IMR-90 (cell line): Measurements from ENCODE around the gene LTN1. TPM values are rescaled to one million over a fixed set of nuclear protein-coding genes. Genes with fewer than 3 reads are reported as not detected.

ENCODE experiments used
- ATAC-seq: fragments of 200-7000 bp; cut with Tn5 transposase; 2 replicates; pipeline ENCODE4 v1.9.1; 2020; ENCODE audit warnings: low read depth, mild to moderate bottlenecking, moderate library complexity
- BruUV-seq: library from RNA; stranded (reverse); fragments of 400-500 nt; replicated peaks from 2 replicates; lab custom pipeline; 2021; lab: Mats Ljungman, UMichigan
- CTCF ChIA-PET: fragments of 300-600 bp; formaldehyde crosslinking; extraction: SDS; loops from one replicate; lab custom pipeline; 2021; ENCODE audit warnings: antibody characterized with exemption; lab: Yijun Ruan, JAX
- POLR2A ChIA-PET: fragments of 300-600 bp; sonication (Branson Sonifier 250); formaldehyde crosslinking; loops from one replicate; lab custom pipeline; 2022; ENCODE audit warnings: antibody characterized with exemption; ENCODE audit not compliant: unreplicated experiment; lab: Charles Lee
- DNase-seq: peaks from one replicate; pipeline ENCODE4 v3.0.0; 2013
- H2AFZ ChIP-seq: replicated peaks from 2 replicates; pipeline ENCODE3; 2013; ENCODE audit warnings: low read length, mild to moderate bottlenecking; ENCODE audit not compliant: poor library complexity
- H2AK5ac ChIP-seq: 2 replicates; pipeline ENCODE4 v1.6.1; 2013; ENCODE audit warnings: low read depth, low read length, inconsistent platforms
- H2AK9ac ChIP-seq: replicated peaks from 2 replicates; pipeline ENCODE3; 2013; ENCODE audit warnings: mild to moderate bottlenecking, low read depth, low read length, moderate library complexity; ENCODE audit not compliant: poor library complexity
- H2BK120ac ChIP-seq: 2 replicates; pipeline ENCODE4 v1.6.1; 2013; ENCODE audit warnings: low read depth, low read length, inconsistent platforms
- H2BK15ac ChIP-seq: 3 replicates; pipeline ENCODE4 v1.6.1; 2013; ENCODE audit warnings: low read depth, low read length, inconsistent platforms
- H2BK20ac ChIP-seq: 2 replicates; pipeline ENCODE4 v1.6.1; 2013; ENCODE audit warnings: low read depth, mild to moderate bottlenecking, inconsistent platforms, low read length, moderate library complexity
- H2BK5ac ChIP-seq: 2 replicates; pipeline ENCODE4 v1.6.1; 2013; ENCODE audit warnings: mild to moderate bottlenecking, low read depth, low read length, inconsistent platforms; ENCODE audit not compliant: poor library complexity, severe bottlenecking
- H3K14ac ChIP-seq: replicated peaks from 2 replicates; pipeline ENCODE4 v1.6.1; 2013; ENCODE audit warnings: low read depth, low read length, inconsistent platforms
- H3K18ac ChIP-seq: 2 replicates; pipeline ENCODE4 v1.6.1; 2013; ENCODE audit warnings: low read depth, low read length, control low read depth
- H3K23ac ChIP-seq: 2 replicates; pipeline ENCODE4 v1.6.1; 2013; ENCODE audit warnings: low read depth, low read length, inconsistent platforms
- H3K27ac ChIP-seq: 2 replicates; pipeline ENCODE4 v1.5.1; 2013; ENCODE audit warnings: mild to moderate bottlenecking, control low read depth, low read length; ENCODE audit not compliant: insufficient read depth
- H3K27me3 ChIP-seq: 2 replicates; pipeline ENCODE4 v1.6.1; 2013; ENCODE audit warnings: low read length; ENCODE audit not compliant: control insufficient read depth, insufficient read depth
- H3K36me3 ChIP-seq: 2 replicates; pipeline ENCODE4 v1.6.1; 2013; ENCODE audit warnings: low read length, mixed read lengths; ENCODE audit not compliant: control insufficient read depth, insufficient read depth
- H3K4ac ChIP-seq: 2 replicates; pipeline ENCODE4 v1.6.1; 2013; ENCODE audit warnings: low read depth, low read length, inconsistent platforms
- H3K4me1 ChIP-seq: 2 replicates; pipeline ENCODE4 v1.6.1; 2013; ENCODE audit warnings: low read length, mixed read lengths; ENCODE audit not compliant: control insufficient read depth, insufficient read depth
- H3K4me2 ChIP-seq: 2 replicates; pipeline ENCODE4 v1.6.1; 2013; ENCODE audit warnings: low read depth, mild to moderate bottlenecking, control low read depth, low read length, moderate library complexity
- H3K4me3 ChIP-seq: 2 replicates; pipeline ENCODE4 v1.5.1; 2013; ENCODE audit warnings: low read depth, mild to moderate bottlenecking, control low read depth, low read length, moderate library complexity; ENCODE audit not compliant: insufficient read depth
- H3K56ac ChIP-seq: 2 replicates; pipeline ENCODE4 v1.6.1; 2013; ENCODE audit warnings: low read length, inconsistent platforms; ENCODE audit not compliant: insufficient read depth; ENCODE audit errors: extremely low read depth
- H3K79me1 ChIP-seq, 2 experiments: 2 replicates each; pipeline ENCODE4 v1.6.1; 2013; ENCODE audit warnings: low read length in 2 of 2, inconsistent platforms in 1 of 2, low read depth in 1 of 2
- H3K9ac ChIP-seq: 2 replicates; pipeline ENCODE4 v1.6.1; 2013; ENCODE audit warnings: low read depth, low read length, control low read depth
- H3K9me1 ChIP-seq: 2 replicates; pipeline ENCODE4 v1.6.1; 2013; ENCODE audit warnings: low read length, inconsistent platforms; ENCODE audit not compliant: insufficient read depth
- H3K9me3 ChIP-seq: 2 replicates; pipeline ENCODE4 v1.6.1; 2013; ENCODE audit warnings: low read length; ENCODE audit not compliant: control insufficient read depth, insufficient read depth
- H4K20me1 ChIP-seq: 2 replicates; pipeline ENCODE4 v1.6.1; 2013; ENCODE audit warnings: low read length, inconsistent platforms; ENCODE audit not compliant: insufficient read depth
- H4K5ac ChIP-seq: 2 replicates; pipeline ENCODE4 v1.6.1; 2013; ENCODE audit warnings: mild to moderate bottlenecking, low read depth, low read length, control low read depth
- H4K8ac ChIP-seq, 2 experiments: 2 replicates each; pipeline ENCODE4 v1.6.1; 2013; ENCODE audit warnings: low read depth in 2 of 2, low read length in 2 of 2, control low read depth in 1 of 2, inconsistent platforms in 1 of 2
- H4K91ac ChIP-seq: 2 replicates; pipeline ENCODE4 v1.6.1; 2013; ENCODE audit warnings: low read depth, low read length, inconsistent platforms; ENCODE audit not compliant: insufficient read depth
- CEBPB ChIP-seq: IDR thresholded peaks from 2 replicates; pipeline ENCODE4 v1.6.1; 2012; ENCODE audit warnings: low read depth, low read length, improper control_type of control experiment
- ELK1 ChIP-seq: fragments of 150-350 bp; IDR thresholded peaks from 2 replicates; pipeline ENCODE4 v1.6.1; 2016; ENCODE audit warnings: low read depth, mild to moderate bottlenecking, low read length, moderate library complexity, borderline replicate concordance
- MAZ ChIP-seq: IDR thresholded peaks from 2 replicates; pipeline ENCODE4 v1.6.1; 2012; ENCODE audit warnings: low read depth, mild to moderate bottlenecking, low read length, improper control_type of control experiment, moderate library complexity, borderline replicate concordance
- MXI1 ChIP-seq: IDR thresholded peaks from 2 replicates; pipeline ENCODE4 v1.6.1; 2012; ENCODE audit warnings: low read depth, mild to moderate bottlenecking, low read length, moderate library complexity, borderline replicate concordance
- RAD21 ChIP-seq: IDR thresholded peaks from 2 replicates; pipeline ENCODE4 v1.6.1; 2012; ENCODE audit warnings: low read length, improper control_type of control experiment
- RFX5 ChIP-seq: IDR thresholded peaks from 2 replicates; pipeline ENCODE4 v1.8.0; 2012; ENCODE audit warnings: low read depth, mild to moderate bottlenecking, low read length, moderate library complexity
- SMC3 ChIP-seq: fragments of 150-350 bp; IDR thresholded peaks from 2 replicates; pipeline ENCODE4 v1.6.1; 2016; ENCODE audit warnings: low read depth, mild to moderate bottlenecking, antibody characterized with exemption, low read length, moderate library complexity
- USF2 ChIP-seq: fragments of 150-350 bp; IDR thresholded peaks from 2 replicates; pipeline ENCODE4 v1.6.1; 2017; ENCODE audit warnings: mild to moderate bottlenecking, antibody characterized with exemption, low read length, low read depth
- WGBS, 2 experiments: methylation state at CpG; one replicate each; pipeline versions ENCODE4 v1.1.5 to v1.1.7; 2013; ENCODE audit warnings: missing lambda C conversion rate in 2 of 2; ENCODE audit not compliant: insufficient read length in 1 of 2; ENCODE audit errors: extremely low coverage in 2 of 2; 5-methylcytosine and 5-hydroxymethylcytosine counted together
- dilution Hi-C: fragments of 300-500 bp; cut with HindIII; formaldehyde crosslinking; loops from one replicate; pipeline ENCODE4 v1.14.3; 2018; ENCODE audit warnings: low sequenced_read_pairs; ENCODE audit not compliant: unreplicated experiment
- in situ Hi-C: fragments of 300-500 bp; cut with MboI; formaldehyde crosslinking; loops from 3 replicates; pipeline ENCODE4 v1.14.3; 2019; ENCODE audit warnings: low sequenced_read_pairs, inconsistent platforms, mixed read lengths
- intact Hi-C: fragments of 100-400 bp; cut with micrococcal nuclease; formaldehyde crosslinking; loops from 2 replicates; pipeline ENCODE4 v1.10.0; 2022
- polyA plus RNA-seq, 3 experiments: library from polyadenylated mRNA; depleted of rRNA; stranded (reverse); fragments of >200 nt; gene quantifications; 2 replicates each; pipeline ENCODE4 v1.2.3, GENCODE V29; 2012; ENCODE audit warnings: low replicate concordance in 1 of 3
- total RNA-seq: library from RNA; depleted of rRNA; stranded (reverse); fragments of >200 nt; gene quantifications from 2 replicates; pipeline ENCODE4 v1.2.3, GENCODE V29; 2012
- TF ChIP-seq, protein P1 (sequence below): conservative IDR thresholded peaks from 2 replicates; pipeline ENCODE4 v1.5.1; 2012; ENCODE audit warnings: mild to moderate bottlenecking, low read depth, low read length, improper control_type of control experiment

LTN1 gene
- total and polyA plus RNA-seq, 2 of the 4 experiments (the other 2 are of a cell fraction) = 6.7 to 35.5 TPM

GRCh38 chr21:28927130-28927529 lies 65.5 kb downstream of the LTN1 start:
- no peak overlapping the region for H4K5ac ChIP-seq
- no peaks in the 10 kb centered on the region for H4K20me1 ChIP-seq
- no peaks in the 10 kb centered on the region for H3K9me3 ChIP-seq
- intact Hi-C loops (no loop called here), dilution Hi-C loops (no loop called here), in situ Hi-C loops (loop anchor here (25.0 kb wide), 2 partner anchors 865 to 1215 kb away; no protein-coding TSS in a partner anchor)
- no peak overlapping the region for H2BK5ac ChIP-seq
- no peak overlapping the region for H2BK15ac ChIP-seq
- H3K9ac ChIP-seq = no peak overlapping the region
- no peaks in the 10 kb centered on the region for H3K79me1 ChIP-seq
- no peak overlapping the region for H3K4me3 ChIP-seq
- CTCF ChIA-PET = interaction anchor here (0.7 kb wide), 1 partner anchor 844 kb away, joined by 3 read pairs; no protein-coding TSS in a partner anchor
- H3K27me3 ChIP-seq = no peaks in the 10 kb centered on the region
- H2AK5ac ChIP-seq = no peak overlapping the region
- H4K8ac ChIP-seq = no peak overlapping the region
- no peak overlapping the region for H3K18ac ChIP-seq
- TF ChIP-seq CEBPB (no peak), MAZ (no peak), MXI1 (no peak), RAD21 (no peak), USF2 (no peak), SMC3 (no peak), ELK1 (no peak), RFX5 (no peak)
- TF ChIP-seq, protein P1, sequence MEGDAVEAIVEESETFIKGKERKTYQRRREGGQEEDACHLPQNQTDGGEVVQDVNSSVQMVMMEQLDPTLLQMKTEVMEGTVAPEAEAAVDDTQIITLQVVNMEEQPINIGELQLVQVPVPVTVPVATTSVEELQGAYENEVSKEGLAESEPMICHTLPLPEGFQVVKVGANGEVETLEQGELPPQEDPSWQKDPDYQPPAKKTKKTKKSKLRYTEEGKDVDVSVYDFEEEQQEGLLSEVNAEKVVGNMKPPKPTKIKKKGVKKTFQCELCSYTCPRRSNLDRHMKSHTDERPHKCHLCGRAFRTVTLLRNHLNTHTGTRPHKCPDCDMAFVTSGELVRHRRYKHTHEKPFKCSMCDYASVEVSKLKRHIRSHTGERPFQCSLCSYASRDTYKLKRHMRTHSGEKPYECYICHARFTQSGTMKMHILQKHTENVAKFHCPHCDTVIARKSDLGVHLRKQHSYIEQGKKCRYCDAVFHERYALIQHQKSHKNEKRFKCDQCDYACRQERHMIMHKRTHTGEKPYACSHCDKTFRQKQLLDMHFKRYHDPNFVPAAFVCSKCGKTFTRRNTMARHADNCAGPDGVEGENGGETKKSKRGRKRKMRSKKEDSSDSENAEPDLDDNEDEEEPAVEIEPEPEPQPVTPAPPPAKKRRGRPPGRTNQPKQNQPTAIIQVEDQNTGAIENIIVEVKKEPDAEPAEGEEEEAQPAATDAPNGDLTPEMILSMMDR = no peak
- WGBS, 2 experiments = no CpG with 5 or more reads among the region's 1 CpG
- H3K23ac ChIP-seq = no peak overlapping the region
- no peak for ATAC-seq
- no peak overlapping the region for H2BK120ac ChIP-seq
- H3K14ac ChIP-seq = no peak overlapping the region
- H2BK20ac ChIP-seq = no peak overlapping the region
- H3K56ac ChIP-seq = no peak overlapping the region
- no peaks in the 10 kb centered on the region for H3K4me1 ChIP-seq
- H3K4ac ChIP-seq = no peak overlapping the region
- H3K36me3 ChIP-seq = 0 out of 2 replicates have a peak, but pooled peaks cover 2% of the 10 kb centered on the region
- POLR2A ChIA-PET = no interaction called here
- BruUV-seq = no TSS peak
- H3K4me2 ChIP-seq = no peak overlapping the region
- H3K9me1 ChIP-seq = peaks cover 3% of the 10 kb centered on the region; the same call in 1 of the 2 replicates
- H3K27ac ChIP-seq = no peak overlapping the region
- no peak overlapping the region for H2AFZ ChIP-seq
- H4K91ac ChIP-seq = no peak overlapping the region
- no peak overlapping the region for H2AK9ac ChIP-seq
- no peak for DNase-seq
